Measurements from ENCODE around the gene FGFR4. TPM values are rescaled to one million over a fixed set of nuclear protein-coding genes. Genes with fewer than 3 reads are reported as not detected.

Gene FGFR4
- polyA plus RNA-seq, 2 donors = 1.3 to 1.4 TPM

GRCh38 chr5:177098120-177098469 is 11.4 kb downstream of the FGFR4 start:
- 78 to 84% methylated on average over 6 of the region's 6 CpGs for whole genome bisulfite sequencing, 2 donors
- no peaks in the 10 kb centered on the region for H3K9me3 ChIP-seq (ENCODE audit: control insufficient read depth in 2 of 2, insufficient read depth in 1 of 2, low read depth in 1 of 2, low read length in 1 of 2)
- no peak overlapping the region for H3K4me3 ChIP-seq (ENCODE audit: low read depth in 1 of 2, low read length in 2 of 2)
- peaks cover 2 to 4% of the 10 kb centered on the region in 2 donors for H3K4me1 ChIP-seq (ENCODE audit: control insufficient read depth in 2 of 2, insufficient read depth in 2 of 2, low read length in 1 of 2)
- H3K27me3 ChIP-seq (ENCODE audit: control insufficient read depth in 1 of 2, insufficient read depth in 2 of 2, low read length in 2 of 2) = no peaks in the 10 kb centered on the region
- H3K27ac ChIP-seq (ENCODE audit: low read depth in 2 of 2, low read length in 1 of 2) = no peak overlapping the region
- no peaks in the 10 kb centered on the region for H3K36me3 ChIP-seq (ENCODE audit: control insufficient read depth in 2 of 2, insufficient read depth in 2 of 2, low read length in 1 of 2)

- Histone ChIP-seq H3K4me3 (ENCODE audit: low read depth in 1 of 2, low read length in 2 of 2) (no peak overlapping the region), H3K27ac (ENCODE audit: low read depth in 2 of 2, low read length in 1 of 2) (peak overlapping the region in 1 of 2 donors; percentile 0), H3K4me1 (ENCODE audit: control insufficient read depth in 2 of 2, insufficient read depth in 2 of 2, low read length in 1 of 2) (peaks cover 2 to 4% of the 10 kb centered on the region in 2 donors), H3K27me3 (ENCODE audit: control insufficient read depth in 1 of 2, insufficient read depth in 2 of 2, low read length in 2 of 2) (no peaks in the 10 kb centered on the region), H3K36me3 (ENCODE audit: control insufficient read depth in 2 of 2, insufficient read depth in 2 of 2, low read length in 1 of 2) (no peaks in the 10 kb centered on the region), H3K9me3 (ENCODE audit: control insufficient read depth in 2 of 2, insufficient read depth in 1 of 2, low read depth in 1 of 2, low read length in 1 of 2) (no peaks in the 10 kb centered on the region)
- 58 to 61% methylated on average over 18 of the region's 18 CpGs for WGBS, 2 donors
These were observed 11.9 kb downstream of the FGFR4 start for GRCh38 chr5:177098470-177099141.

- Histone ChIP-seq H3K4me1 (ENCODE audit: control insufficient read depth in 2 of 2, insufficient read depth in 2 of 2, low read length in 1 of 2) (peaks cover 2 to 4% of the 10 kb centered on the region in 2 donors), H3K9me3 (ENCODE audit: control insufficient read depth in 2 of 2, insufficient read depth in 1 of 2, low read depth in 1 of 2, low read length in 1 of 2) (no peaks in the 10 kb centered on the region), H3K36me3 (ENCODE audit: control insufficient read depth in 2 of 2, insufficient read depth in 2 of 2, low read length in 1 of 2) (no peaks in the 10 kb centered on the region), H3K4me3 (ENCODE audit: low read depth in 1 of 2, low read length in 2 of 2) (no peak overlapping the region), H3K27ac (ENCODE audit: low read depth in 2 of 2, low read length in 1 of 2) (no peak overlapping the region), H3K27me3 (ENCODE audit: control insufficient read depth in 1 of 2, insufficient read depth in 2 of 2, low read length in 2 of 2) (no peaks in the 10 kb centered on the region)
- 66% methylated on average over 13 of the region's 13 CpGs for WGBS, 2 donors
These were observed 12.8 kb downstream of the FGFR4 start for GRCh38 chr5:177099422-177100093.

GRCh38 chr5:177100714-177101121 is 14.0 kb downstream of the FGFR4 start:
- Histone ChIP-seq H3K9me3 (ENCODE audit: control insufficient read depth in 2 of 2, insufficient read depth in 1 of 2, low read depth in 1 of 2, low read length in 1 of 2) (no peaks in the 10 kb centered on the region), H3K27ac (ENCODE audit: low read depth in 2 of 2, low read length in 1 of 2) (no peak overlapping the region), H3K36me3 (ENCODE audit: control insufficient read depth in 2 of 2, insufficient read depth in 2 of 2, low read length in 1 of 2) (no peaks in the 10 kb centered on the region), H3K27me3 (ENCODE audit: control insufficient read depth in 1 of 2, insufficient read depth in 2 of 2, low read length in 2 of 2) (no peaks in the 10 kb centered on the region), H3K4me3 (ENCODE audit: low read depth in 1 of 2, low read length in 2 of 2) (no peak overlapping the region), H3K4me1 (ENCODE audit: control insufficient read depth in 2 of 2, insufficient read depth in 2 of 2, low read length in 1 of 2) (peaks cover 2 to 4% of the 10 kb centered on the region in 2 donors)
- WGBS, 2 donors = 56 to 71% methylated on average over 6 of the region's 6 CpGs

DNA sequence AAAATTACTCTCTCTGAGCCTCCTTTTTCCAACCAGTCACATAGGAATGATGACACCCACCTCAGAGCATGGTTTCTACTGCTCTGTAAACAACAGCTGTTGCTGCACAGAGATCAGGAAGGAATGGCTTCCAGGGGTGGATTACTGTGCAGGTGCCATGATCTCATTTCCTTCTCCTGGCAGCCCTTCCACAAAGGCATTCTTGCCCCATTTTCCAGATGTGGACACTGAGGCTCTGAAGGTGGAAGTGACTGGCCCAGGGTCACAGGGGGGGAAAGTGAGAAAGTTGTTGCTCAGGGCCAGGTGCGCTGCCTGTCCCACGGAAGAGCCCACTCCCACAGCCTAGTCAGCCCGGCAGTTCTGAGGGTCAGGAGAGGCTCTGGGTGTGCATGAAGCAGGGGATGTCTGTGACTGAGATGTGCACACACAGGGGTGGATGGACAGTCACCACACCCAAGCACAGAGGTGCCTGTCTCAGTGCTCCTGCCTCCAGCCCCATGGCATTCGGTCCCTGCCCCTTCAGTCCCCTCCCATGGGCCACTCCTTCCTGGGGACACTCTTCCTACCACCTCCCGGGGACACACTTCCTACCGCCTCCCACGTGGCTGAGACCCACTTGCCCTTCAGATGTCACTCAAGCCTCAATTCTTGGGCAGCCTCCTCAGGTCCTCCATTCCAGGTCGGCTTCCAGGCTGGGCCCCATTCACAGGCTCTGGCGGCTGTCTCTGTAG is 17.0 kb downstream of the FGFR4 start:
- Histone ChIP-seq H3K4me3 (ENCODE audit: low read depth in 1 of 2, low read length in 2 of 2) (no peak overlapping the region), H3K27me3 (ENCODE audit: control insufficient read depth in 1 of 2, insufficient read depth in 2 of 2, low read length in 2 of 2) (no peaks in the 10 kb centered on the region), H3K27ac (ENCODE audit: low read depth in 2 of 2, low read length in 1 of 2) (no peak overlapping the region), H3K36me3 (ENCODE audit: control insufficient read depth in 2 of 2, insufficient read depth in 2 of 2, low read length in 1 of 2) (no peaks in the 10 kb centered on the region), H3K9me3 (ENCODE audit: control insufficient read depth in 2 of 2, insufficient read depth in 1 of 2, low read depth in 1 of 2, low read length in 1 of 2) (no peaks in the 10 kb centered on the region), H3K4me1 (ENCODE audit: control insufficient read depth in 2 of 2, insufficient read depth in 2 of 2, low read length in 1 of 2) (peaks cover 0 to 4% of the 10 kb centered on the region in 2 donors)
- WGBS, 2 donors = 58 to 67% methylated on average over 8 to 9 of the region's 9 CpGs

GRCh38 chr5:177105691-177106476 is 19.2 kb downstream of the FGFR4 start:
- WGBS, 2 donors = 71 to 80% methylated on average over 24 of the region's 24 CpGs
- Histone ChIP-seq H3K27me3 (ENCODE audit: control insufficient read depth in 1 of 2, insufficient read depth in 2 of 2, low read length in 2 of 2) (no peaks in the 10 kb centered on the region), H3K4me3 (ENCODE audit: low read depth in 1 of 2, low read length in 2 of 2) (no peak overlapping the region)

DNA sequence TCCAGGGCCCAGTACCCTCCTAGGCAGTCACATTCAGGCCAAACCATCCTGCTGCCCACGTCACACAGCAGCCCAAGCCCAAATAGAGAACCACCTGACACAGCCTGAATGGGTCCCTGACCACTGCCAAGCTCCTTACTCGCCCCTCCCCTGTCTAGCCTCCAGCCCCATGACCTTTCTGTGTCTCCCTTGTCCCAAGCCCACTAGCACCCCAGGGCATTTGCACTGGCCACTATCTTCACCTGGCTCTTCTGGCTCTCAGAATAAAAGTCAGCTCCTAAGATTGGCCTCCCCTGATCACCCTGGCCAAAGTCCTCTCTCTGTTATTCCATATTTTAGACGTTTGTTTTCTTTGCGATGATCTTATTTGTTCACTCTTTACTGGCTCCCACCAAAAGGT is 20.4 kb downstream of the FGFR4 start:
- Histone ChIP-seq H3K36me3 (ENCODE audit: control insufficient read depth in 2 of 2, insufficient read depth in 2 of 2, low read length in 1 of 2) (no peaks in the 10 kb centered on the region), H3K4me3 (ENCODE audit: low read depth in 1 of 2, low read length in 2 of 2) (no peak overlapping the region), H3K9me3 (ENCODE audit: control insufficient read depth in 2 of 2, insufficient read depth in 1 of 2, low read depth in 1 of 2, low read length in 1 of 2) (no peaks in the 10 kb centered on the region), H3K4me1 (ENCODE audit: control insufficient read depth in 2 of 2, insufficient read depth in 2 of 2, low read length in 1 of 2) (no peaks in the 10 kb centered on the region), H3K27ac (ENCODE audit: low read depth in 2 of 2, low read length in 1 of 2) (no peak overlapping the region), H3K27me3 (ENCODE audit: control insufficient read depth in 1 of 2, insufficient read depth in 2 of 2, low read length in 2 of 2) (no peaks in the 10 kb centered on the region)
- whole genome bisulfite sequencing, 2 donors = 77 to 80% methylated on average over 4 of the region's 4 CpGs

More at GRCh38 chr5:177105691-177106476, 19.2 kb downstream of the FGFR4 start:
- Histone ChIP-seq H3K9me3 (ENCODE audit: control insufficient read depth in 2 of 2, insufficient read depth in 1 of 2, low read depth in 1 of 2, low read length in 1 of 2) (no peaks in the 10 kb centered on the region), H3K4me1 (ENCODE audit: control insufficient read depth in 2 of 2, insufficient read depth in 2 of 2, low read length in 1 of 2) (no peaks in the 10 kb centered on the region), H3K27ac (ENCODE audit: low read depth in 2 of 2, low read length in 1 of 2) (no peak overlapping the region), H3K36me3 (ENCODE audit: control insufficient read depth in 2 of 2, insufficient read depth in 2 of 2, low read length in 1 of 2) (no peaks in the 10 kb centered on the region)

DNA sequence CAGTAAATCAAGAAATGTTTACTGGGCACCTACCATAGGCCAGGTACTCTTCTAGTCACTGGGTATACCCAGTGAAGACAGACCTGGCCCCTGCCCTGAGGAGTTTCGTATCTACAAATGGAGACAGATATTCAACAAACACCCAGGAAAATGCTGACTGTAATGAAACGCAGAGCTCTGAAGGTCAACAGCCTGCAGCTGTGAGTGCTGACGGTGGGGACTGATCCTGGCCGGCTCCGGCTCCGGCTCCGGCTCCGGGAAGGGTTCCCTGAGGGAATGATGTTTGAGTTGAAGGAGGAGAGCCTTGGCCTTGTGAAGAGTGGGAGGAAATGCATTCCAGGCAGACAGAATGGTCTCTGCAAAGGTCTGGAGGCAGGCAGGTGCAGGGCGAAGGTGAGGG is 23.1 kb downstream of the FGFR4 start:
- no peaks in the 10 kb centered on the region for H3K4me1 ChIP-seq (ENCODE audit: control insufficient read depth in 2 of 2, insufficient read depth in 2 of 2, low read length in 1 of 2)
- no peak overlapping the region for H3K4me3 ChIP-seq (ENCODE audit: low read depth in 1 of 2, low read length in 2 of 2)
- no peak overlapping the region for H3K27ac ChIP-seq (ENCODE audit: low read depth in 2 of 2, low read length in 1 of 2)
- no peaks in the 10 kb centered on the region for H3K9me3 ChIP-seq (ENCODE audit: control insufficient read depth in 2 of 2, insufficient read depth in 1 of 2, low read depth in 1 of 2, low read length in 1 of 2)
- WGBS, 2 donors = 43 to 65% methylated on average over 9 of the region's 9 CpGs
- no peaks in the 10 kb centered on the region for H3K27me3 ChIP-seq (ENCODE audit: control insufficient read depth in 1 of 2, insufficient read depth in 2 of 2, low read length in 2 of 2)
- H3K36me3 ChIP-seq (ENCODE audit: control insufficient read depth in 2 of 2, insufficient read depth in 2 of 2, low read length in 1 of 2) = no peaks in the 10 kb centered on the region

- no peaks in the 10 kb centered on the region for H3K9me3 ChIP-seq (ENCODE audit: control insufficient read depth in 2 of 2, insufficient read depth in 1 of 2, low read depth in 1 of 2, low read length in 1 of 2)
- H3K27ac ChIP-seq (ENCODE audit: low read depth in 2 of 2, low read length in 1 of 2) = no peak overlapping the region
- H3K36me3 ChIP-seq (ENCODE audit: control insufficient read depth in 2 of 2, insufficient read depth in 2 of 2, low read length in 1 of 2) = no peaks in the 10 kb centered on the region
- no peaks in the 10 kb centered on the region for H3K27me3 ChIP-seq (ENCODE audit: control insufficient read depth in 1 of 2, insufficient read depth in 2 of 2, low read length in 2 of 2)
- no peaks in the 10 kb centered on the region for H3K4me1 ChIP-seq (ENCODE audit: control insufficient read depth in 2 of 2, insufficient read depth in 2 of 2, low read length in 1 of 2)
- 14 to 18% methylated on average over 12 of the region's 12 CpGs for WGBS, 2 donors
- no peak overlapping the region for H3K4me3 ChIP-seq (ENCODE audit: low read depth in 1 of 2, low read length in 2 of 2)
These were observed 25.1 kb downstream of the FGFR4 start for GRCh38 chr5:177111720-177112394.
